Left ventricle myocardium inferior (tissue), 1 donor: ENCODE data around the gene ARL15. TPM values are rescaled to one million over a fixed set of nuclear protein-coding genes. Genes with fewer than 3 reads are reported as not detected.

Experiments
- DNase-seq: peaks from one replicate; pipeline ENCODE4 v3.0.0-alpha.2; 2020
- H3K27ac ChIP-seq: fragments of 200-600 bp; replicated peaks from 2 replicates; pipeline ENCODE4 v1.8.0; 2021
- H3K27me3 ChIP-seq: fragments of 200-600 bp; 2 replicates; pipeline ENCODE4 v1.8.0; 2021; ENCODE audit warnings: low read depth
- H3K36me3 ChIP-seq: fragments of 200-600 bp; 2 replicates; pipeline ENCODE4 v1.8.0; 2021
- H3K4me1 ChIP-seq: fragments of 200-600 bp; 2 replicates; pipeline ENCODE4 v1.8.0; 2021
- H3K4me3 ChIP-seq: fragments of 200-600 bp; 2 replicates; pipeline ENCODE4 v1.8.0; 2021; ENCODE audit warnings: mild to moderate bottlenecking, moderate library complexity
- H3K9me3 ChIP-seq: fragments of 200-600 bp; replicated peaks from 2 replicates; pipeline ENCODE4 v1.8.0; 2021
- intact Hi-C: fragments of 100-400 bp; cut with micrococcal nuclease; formaldehyde crosslinking; loops from one replicate; pipeline ENCODE4 v1.11.0; 2022
- total RNA-seq: library from RNA; stranded (reverse); fragmentation: NEBNext Ultra II Directional; extraction: Animal tissue kit (Norgen Biotek cat#: 25700); gene quantifications from one replicate; pipeline ENCODE4 v1.2.1, GENCODE V29; 2021
- TF ChIP-seq, protein P1 (sequence below): fragments of 200-600 bp; IDR thresholded peaks from 2 replicates; pipeline ENCODE4 v1.8.0; 2021; ENCODE audit warnings: antibody characterized with exemption, mild to moderate bottlenecking, borderline replicate concordance
- donor health status: DM: no; HTN: yes; CAD: no; lungs with severe emphysema.

ARL15 gene
- total RNA-seq, 1 donor from 2014 or later, result 18.2 TPM

- H3K4me3 ChIP-seq, result no peak overlapping the region
- DNase-seq, result no peak
- H3K4me1 ChIP-seq, result peaks cover 18% of the 10 kb centered on the region
- H3K27me3 ChIP-seq, result no peaks in the 10 kb centered on the region
- intact Hi-C loops, result no loop called here
- TF ChIP-seq, protein P1, sequence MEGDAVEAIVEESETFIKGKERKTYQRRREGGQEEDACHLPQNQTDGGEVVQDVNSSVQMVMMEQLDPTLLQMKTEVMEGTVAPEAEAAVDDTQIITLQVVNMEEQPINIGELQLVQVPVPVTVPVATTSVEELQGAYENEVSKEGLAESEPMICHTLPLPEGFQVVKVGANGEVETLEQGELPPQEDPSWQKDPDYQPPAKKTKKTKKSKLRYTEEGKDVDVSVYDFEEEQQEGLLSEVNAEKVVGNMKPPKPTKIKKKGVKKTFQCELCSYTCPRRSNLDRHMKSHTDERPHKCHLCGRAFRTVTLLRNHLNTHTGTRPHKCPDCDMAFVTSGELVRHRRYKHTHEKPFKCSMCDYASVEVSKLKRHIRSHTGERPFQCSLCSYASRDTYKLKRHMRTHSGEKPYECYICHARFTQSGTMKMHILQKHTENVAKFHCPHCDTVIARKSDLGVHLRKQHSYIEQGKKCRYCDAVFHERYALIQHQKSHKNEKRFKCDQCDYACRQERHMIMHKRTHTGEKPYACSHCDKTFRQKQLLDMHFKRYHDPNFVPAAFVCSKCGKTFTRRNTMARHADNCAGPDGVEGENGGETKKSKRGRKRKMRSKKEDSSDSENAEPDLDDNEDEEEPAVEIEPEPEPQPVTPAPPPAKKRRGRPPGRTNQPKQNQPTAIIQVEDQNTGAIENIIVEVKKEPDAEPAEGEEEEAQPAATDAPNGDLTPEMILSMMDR, result no peak
- no peaks in the 10 kb centered on the region for H3K9me3 ChIP-seq
- H3K36me3 ChIP-seq, result no peaks in the 10 kb centered on the region
- no peak overlapping the region for H3K27ac ChIP-seq
These were observed 45.8 kb downstream of the ARL15 start for GRCh38 chr5:54264574-54264973.

GRCh38 chr5:54263447-54263846 lies 46.9 kb downstream of the ARL15 start:
- H3K36me3 ChIP-seq, result no peaks in the 10 kb centered on the region
- no peak overlapping the region for H3K4me3 ChIP-seq
- no peak overlapping the region for H3K27ac ChIP-seq
- intact Hi-C loops, result no loop called here
- DNase-seq, result no peak
- H3K9me3 ChIP-seq, result no peaks in the 10 kb centered on the region
- TF ChIP-seq, protein P1, result no peak
- peaks cover 18% of the 10 kb centered on the region for H3K4me1 ChIP-seq
- no peaks in the 10 kb centered on the region for H3K27me3 ChIP-seq

GRCh38 chr5:54261596-54261995 lies 48.8 kb downstream of the ARL15 start:
- H3K27ac ChIP-seq, result no peak overlapping the region
- no peak for DNase-seq
- peaks cover 30% of the 10 kb centered on the region for H3K4me1 ChIP-seq
- H3K4me3 ChIP-seq, result no peak overlapping the region
- H3K27me3 ChIP-seq, result no peaks in the 10 kb centered on the region
- no peaks in the 10 kb centered on the region for H3K36me3 ChIP-seq
- intact Hi-C loops, result no loop called here
- H3K9me3 ChIP-seq, result no peaks in the 10 kb centered on the region
- TF ChIP-seq, protein P1, result no peak

DNA sequence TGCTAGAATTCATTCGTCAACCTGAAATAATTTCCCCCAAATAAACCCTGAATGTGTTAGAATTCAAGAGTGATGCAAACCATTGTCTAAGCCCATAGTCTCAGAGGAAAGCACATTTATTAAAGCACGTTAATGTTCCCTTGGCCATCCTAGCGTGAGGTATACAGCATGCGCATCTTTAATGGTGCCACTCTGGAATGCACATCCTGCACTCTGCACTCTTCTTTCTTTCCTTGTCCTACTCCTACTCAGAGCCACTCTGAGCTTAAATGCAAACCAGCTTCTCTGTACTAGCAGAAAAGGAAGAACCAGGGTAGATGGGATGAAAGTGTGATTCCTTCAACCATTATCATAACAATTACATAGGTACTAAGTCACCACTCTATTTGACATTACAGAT lies 50.4 kb downstream of the ARL15 start:
- DNase-seq, result no peak
- H3K36me3 ChIP-seq, result no peaks in the 10 kb centered on the region
- H3K4me3 ChIP-seq, result no peak overlapping the region
- no peaks in the 10 kb centered on the region for H3K9me3 ChIP-seq
- no peaks in the 10 kb centered on the region for H3K27me3 ChIP-seq
- intact Hi-C loops, result loop anchor here (10.0 kb wide), 1 partner anchor 45 kb away; no protein-coding TSS in a partner anchor
- H3K27ac ChIP-seq, result no peak overlapping the region
- peaks cover 44% of the 10 kb centered on the region for H3K4me1 ChIP-seq
- TF ChIP-seq, protein P1, result no peak

DNA sequence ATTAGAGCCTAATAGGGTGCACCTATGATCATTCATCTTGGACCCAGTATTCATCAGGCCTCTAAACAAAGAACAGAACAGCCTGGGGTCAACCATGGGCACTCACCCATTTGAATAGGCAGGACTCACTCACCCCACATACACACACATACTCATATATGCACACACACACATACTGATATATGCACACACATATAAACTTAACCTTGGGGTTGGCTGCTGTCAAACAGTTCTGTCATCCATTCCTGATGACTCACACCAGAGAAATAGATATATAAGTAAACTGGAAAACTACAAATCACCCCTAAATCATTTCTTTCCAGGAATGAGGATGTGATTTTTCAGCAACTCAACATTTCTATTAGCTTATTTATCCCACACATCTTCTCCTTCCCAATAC lies 51.3 kb downstream of the ARL15 start:
- TF ChIP-seq, protein P1, result no peak
- intact Hi-C loops, result loop anchor here (10.0 kb wide), 1 partner anchor 46 kb away; no protein-coding TSS in a partner anchor
- H3K4me1 ChIP-seq, result peaks cover 52% of the 10 kb centered on the region

More for the DNA sequence above, 51.3 kb downstream of the ARL15 start:
- H3K4me3 ChIP-seq, result no peak overlapping the region
- no peaks in the 10 kb centered on the region for H3K36me3 ChIP-seq
- no peaks in the 10 kb centered on the region for H3K27me3 ChIP-seq
- no peak overlapping the region for H3K27ac ChIP-seq
- no peaks in the 10 kb centered on the region for H3K9me3 ChIP-seq
- DNase-seq, result no peak
